ENCODE data around the gene PLCL1. TPM values are rescaled to one million over a fixed set of nuclear protein-coding genes. Genes with fewer than 3 reads are reported as not detected.

Gene PLCL1
- total and polyA plus RNA-seq, 12 donors: 17.3 to 131 (median 102) TPM

DNA sequence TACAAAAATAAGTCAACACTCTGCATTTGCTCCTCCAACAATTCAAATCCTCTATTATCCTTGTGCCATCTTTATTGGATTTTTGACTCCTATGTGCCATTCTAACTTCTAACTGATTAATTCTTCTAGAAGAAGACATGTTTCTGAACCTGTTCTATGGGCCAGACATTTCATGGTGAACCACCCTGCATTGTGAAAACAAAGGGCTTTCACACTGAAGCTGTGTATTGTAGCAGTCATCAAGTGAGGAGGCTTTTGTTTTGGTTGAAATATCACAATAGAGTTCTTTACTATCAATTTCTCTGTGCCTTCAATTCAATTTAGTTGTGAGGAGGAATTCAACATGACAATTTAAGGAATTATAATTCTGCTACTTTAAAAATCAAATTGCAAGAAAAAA, 357.9 kb downstream of the PLCL1 start:
- Histone ChIP-seq H3K36me3 (no peaks in the 10 kb centered on the region), H3K4me1 (peaks cover 0 to 6% (median 0%) of the 10 kb centered on the region in 9 donors), H3K27me3 (no peaks in the 10 kb centered on the region), H3K27ac (no peak overlapping the region), H3K9me3 (peaks cover 0 to 4% (median 0%) of the 10 kb centered on the region in 11 donors), H3K4me3 (no peak overlapping the region)
- ATAC-seq: no peak
- TF ChIP-seq CTCF (IDR thresholded peaks at IDR 0.05): no peak
- no peak for DNase-seq
- intact Hi-C loops (cut with DNase I): no loop called here

- no peak for DNase-seq
- Histone ChIP-seq H3K9me3 (no peaks in the 10 kb centered on the region), H3K27ac (no peak overlapping the region), H3K4me1 (peaks cover 0 to 6% (median 0%) of the 10 kb centered on the region in 9 donors), H3K4me3 (no peak overlapping the region), H3K27me3 (no peaks in the 10 kb centered on the region), H3K36me3 (no peaks in the 10 kb centered on the region)
- no peak for TF ChIP-seq CTCF (IDR thresholded peaks at IDR 0.05)
- intact Hi-C loops (cut with DNase I): no loop called here
- 45 to 57% methylated on average over 6 of the region's 6 CpGs for WGBS, 2 donors
- ATAC-seq: peak in 2 of 8 donors; percentile 68 to 69
These were observed 360.4 kb downstream of the PLCL1 start for GRCh38 chr2:198164843-198165242.

DNA sequence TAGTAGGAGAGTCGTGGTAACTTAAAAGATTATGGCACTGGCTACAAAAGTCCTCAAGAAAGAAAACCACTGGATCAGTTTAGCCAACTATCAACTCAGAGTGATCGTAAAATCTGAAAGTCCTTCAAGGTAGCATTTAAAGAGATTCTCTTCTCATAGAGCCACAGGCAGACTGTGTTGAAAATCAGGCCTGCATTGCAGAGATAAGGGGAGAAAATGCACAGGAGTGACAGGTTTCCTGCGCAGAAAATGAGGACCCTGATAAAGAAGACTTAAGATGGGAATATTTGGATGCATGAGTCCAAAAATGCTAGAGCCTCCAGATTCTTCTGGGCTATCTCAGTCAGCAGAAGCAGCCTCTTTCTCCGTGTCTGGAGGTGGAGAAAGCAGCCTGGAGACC, 360.9 kb downstream of the PLCL1 start:
- intact Hi-C loops (cut with DNase I): no loop called here
- peaks cover 0 to 6% (median 0%) of the 10 kb centered on the region in 9 donors for H3K4me1 ChIP-seq
- H3K27ac ChIP-seq: no peak overlapping the region
- no peak overlapping the region for H3K4me3 ChIP-seq
- TF ChIP-seq CTCF (IDR thresholded peaks at IDR 0.05): no peak
- no peak for ATAC-seq
- H3K36me3 ChIP-seq: no peaks in the 10 kb centered on the region
- DNase-seq: no peak
- H3K27me3 ChIP-seq: no peaks in the 10 kb centered on the region
- 75 to 82% methylated on average over 4 of the region's 4 CpGs for WGBS, 2 donors
- H3K9me3 ChIP-seq: no peaks in the 10 kb centered on the region

DNA sequence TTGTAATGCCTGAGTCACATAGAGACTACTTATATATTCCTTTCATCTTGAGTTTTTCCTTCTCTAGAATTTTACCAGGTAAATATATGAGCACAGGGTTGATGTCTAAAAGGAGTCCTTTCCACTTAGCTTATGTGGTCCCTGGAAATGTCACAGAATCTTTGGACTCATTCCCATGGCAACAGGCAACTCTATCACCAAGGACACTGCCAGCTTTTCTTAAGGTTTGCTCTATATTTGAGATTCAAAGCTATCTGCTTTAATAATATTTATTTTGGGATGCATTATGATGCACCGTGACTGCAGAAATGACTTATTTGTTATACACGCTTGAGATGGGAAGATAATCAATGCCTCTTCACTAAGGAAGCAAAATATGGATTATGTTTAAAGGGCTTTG, 363.0 kb downstream of the PLCL1 start:
- Histone ChIP-seq H3K36me3 (no peaks in the 10 kb centered on the region), H3K4me3 (no peak overlapping the region), H3K4me1 (peaks cover 0 to 6% (median 0%) of the 10 kb centered on the region in 9 donors), H3K27ac (no peak overlapping the region), H3K27me3 (no peaks in the 10 kb centered on the region), H3K9me3 (no peaks in the 10 kb centered on the region)
- TF ChIP-seq CTCF (IDR thresholded peaks at IDR 0.05): no peak
- DNase-seq: no peak
- no peak for ATAC-seq
- 76 to 84% methylated on average over 2 of the region's 2 CpGs for WGBS, 2 donors
- intact Hi-C loops (cut with DNase I): no loop called here
